Immature natural killer cell (primary cell): ENCODE data around the gene RPS8. TPM values are rescaled to one million over a fixed set of nuclear protein-coding genes. Genes with fewer than 3 reads are reported as not detected.
A peak's percentile ranks its signal among the peaks of the same experiment; 100 is the strongest.
"Not testable (repeated sequence)": the region's sequence is repeated elsewhere in the genome, so short reads cannot be mapped to it uniquely, and the experiment has no call there.

Source experiments
- DNase-seq, 3 donors: peaks; one replicate each; pipeline ENCODE4 v3.0.0; 2022; ENCODE audit warnings: mixed read lengths in 1 of 3
- H3K27ac Mint-ChIP-seq, 6 donors: one replicate each; pipeline ENCODE4 v1.8.0; 2020; ENCODE audit warnings: mixed read lengths in 6 of 6, mild to moderate bottlenecking in 5 of 6, inconsistent platforms in 4 of 6, moderate library complexity in 3 of 6
- H3K27me3 Mint-ChIP-seq, 3 donors: one replicate each; pipeline ENCODE4 v1.8.0; 2020 to 2021; ENCODE audit warnings: low read depth in 3 of 3, mild to moderate bottlenecking in 3 of 3, mixed read lengths in 3 of 3, moderate library complexity in 3 of 3, inconsistent platforms in 1 of 3
- H3K36me3 Mint-ChIP-seq, 3 donors: one replicate each; pipeline ENCODE4 v1.8.0; 2020; ENCODE audit warnings: mixed read lengths in 3 of 3, inconsistent platforms in 2 of 3, mild to moderate bottlenecking in 2 of 3
- H3K4me1 Mint-ChIP-seq, 2 donors: one replicate each; pipeline ENCODE4 v1.8.0; 2020; ENCODE audit warnings: inconsistent platforms in 2 of 2, mild to moderate bottlenecking in 2 of 2, mixed read lengths in 2 of 2, moderate library complexity in 1 of 2
- H3K4me3 Mint-ChIP-seq, 5 donors: one replicate each; pipeline ENCODE4 v1.8.0; 2020; ENCODE audit warnings: mild to moderate bottlenecking in 5 of 5, mixed read lengths in 5 of 5, inconsistent platforms in 3 of 5, moderate library complexity in 3 of 5
- H3K9me3 Mint-ChIP-seq, 6 donors: one replicate each; pipeline ENCODE4 v1.8.0; 2020; ENCODE audit warnings: mild to moderate bottlenecking in 6 of 6, mixed read lengths in 6 of 6, inconsistent platforms in 4 of 6, moderate library complexity in 3 of 6
- polyA plus RNA-seq, 3 donors: library from polyadenylated mRNA; unstranded; fragments of 300-500 nt; fragmentation: Illumina TruSeq; gene quantifications; one replicate each; pipeline ENCODE4 v1.2.3, GENCODE V29; 2021

The RPS8 gene
- polyA plus RNA-seq, 3 donors from 2014 or later = 412 to 772 (median 474) TPM

DNA sequence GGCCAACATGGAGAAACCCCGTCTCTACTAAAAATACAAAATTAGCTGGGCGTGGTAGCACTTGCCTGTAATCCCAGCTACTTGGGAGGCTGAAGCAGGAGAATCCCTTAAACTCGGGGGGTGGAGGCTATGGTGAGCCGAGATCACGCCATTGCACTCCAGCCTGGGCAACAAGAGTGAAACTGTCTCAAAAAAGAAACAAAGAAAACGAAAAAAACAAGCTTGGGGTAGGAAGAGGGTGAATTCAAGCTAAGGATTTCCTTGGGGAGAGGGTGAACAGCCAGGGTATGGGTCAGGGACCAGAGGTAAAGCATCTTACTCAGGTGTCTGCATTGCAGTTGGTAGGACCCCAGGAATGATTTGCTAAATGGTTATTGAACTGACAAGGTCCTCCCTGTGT is 8.9 kb upstream of the RPS8 start:
- not testable (repeated sequence) for H3K4me1 Mint-ChIP-seq, H3K4me3 Mint-ChIP-seq, H3K36me3 Mint-ChIP-seq, H3K9me3 Mint-ChIP-seq, DNase-seq, H3K27me3 Mint-ChIP-seq
- peak overlapping the region in 1 of 6 donors; percentile 9 for H3K27ac Mint-ChIP-seq

DNA sequence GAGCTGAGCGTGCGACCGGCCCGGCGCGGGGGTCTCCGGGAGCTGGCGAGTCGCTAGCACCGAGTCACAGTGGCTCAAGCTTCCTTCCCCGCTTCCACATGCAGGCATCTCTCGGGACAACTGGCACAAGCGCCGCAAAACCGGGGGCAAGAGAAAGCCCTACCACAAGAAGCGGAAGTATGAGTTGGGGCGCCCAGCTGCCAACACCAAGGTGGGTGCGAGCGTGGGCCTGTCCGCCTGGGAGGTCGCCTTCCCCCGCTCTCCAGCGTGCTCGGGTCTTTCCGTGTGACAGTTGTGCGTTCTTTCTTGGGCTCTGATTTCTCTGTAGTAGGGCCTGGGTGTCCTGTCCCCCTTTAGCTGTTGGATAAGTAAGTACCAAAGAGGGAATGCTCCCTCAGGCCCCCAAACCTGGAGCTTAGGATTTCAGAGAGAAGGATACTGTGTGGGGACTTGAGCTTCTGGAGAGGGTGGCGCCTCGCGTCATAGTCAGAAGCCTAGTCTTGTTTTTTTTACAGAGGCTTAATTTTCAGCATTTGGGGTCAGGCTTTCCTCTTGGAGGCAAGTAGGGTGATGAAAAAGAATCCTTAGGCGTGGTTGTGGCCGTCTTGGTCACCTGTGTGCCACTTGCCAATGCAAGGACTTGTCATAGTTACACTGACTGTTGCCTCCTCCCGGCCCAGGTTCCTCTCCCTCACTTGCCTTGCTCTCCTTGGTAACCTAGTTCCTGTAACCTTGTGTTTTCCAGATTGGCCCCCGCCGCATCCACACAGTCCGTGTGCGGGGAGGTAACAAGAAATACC is 790 bp downstream of the RPS8 start:
- Mint-ChIP-seq H3K4me1 (peaks cover 34 to 46% of the 10 kb centered on the region in 2 donors), H3K27ac (peak overlapping the region; percentile 95 to 98 (median 96)), H3K36me3 (peaks cover 5 to 32% (median 19%) of the 10 kb centered on the region in 3 donors), H3K9me3 (no peaks in the 10 kb centered on the region), H3K4me3 (peak overlapping the region; percentile 81 to 95 (median 93)), H3K27me3 (peaks cover 2 to 12% (median 9%) of the 10 kb centered on the region in 3 donors)
- DNase-seq = peak in 2 of 3 donors; percentile 66 to 70

DNA sequence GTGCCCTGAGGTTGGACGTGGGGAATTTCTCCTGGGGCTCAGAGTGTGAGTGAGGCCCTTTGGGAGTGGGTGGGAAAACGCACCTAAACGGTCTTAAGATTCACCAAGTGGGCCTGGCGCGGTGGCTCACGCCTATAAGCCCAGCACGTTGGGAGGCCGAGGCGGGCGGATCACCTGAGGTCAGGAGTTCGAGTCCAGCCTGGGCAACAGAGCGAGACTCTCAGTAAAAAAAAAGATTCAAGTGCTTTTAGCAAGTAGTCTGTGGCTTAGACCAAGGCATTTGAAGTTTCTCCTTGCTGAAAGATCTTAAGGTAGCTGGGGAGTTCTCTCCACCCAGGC is 1.4 kb downstream of the RPS8 start:
- H3K9me3 Mint-ChIP-seq = no peaks in the 10 kb centered on the region
- peaks cover 35 to 46% of the 10 kb centered on the region in 2 donors for H3K4me1 Mint-ChIP-seq
- no peak for DNase-seq
- H3K27ac Mint-ChIP-seq = peak overlapping the region; percentile 95 to 98 (median 96)
- H3K27me3 Mint-ChIP-seq = peaks cover 2 to 12% (median 9%) of the 10 kb centered on the region in 3 donors
- peaks cover 7 to 38% (median 24%) of the 10 kb centered on the region in 3 donors for H3K36me3 Mint-ChIP-seq
- H3K4me3 Mint-ChIP-seq = peak overlapping the region; percentile 81 to 95 (median 93)

- no peak for DNase-seq
- Mint-ChIP-seq H3K9me3 (no peaks in the 10 kb centered on the region), H3K4me3 (peak overlapping the region; percentile 1 to 93 (median 65)), H3K27me3 (peaks cover 2 to 12% (median 9%) of the 10 kb centered on the region in 3 donors), H3K27ac (peak overlapping the region; percentile 81 to 98 (median 96)), H3K36me3 (peaks cover 7 to 38% (median 24%) of the 10 kb centered on the region in 3 donors), H3K4me1 (peaks cover 35 to 46% of the 10 kb centered on the region in 2 donors)
Observed at GRCh38 chr1:44777547-44777946, 2.2 kb downstream of the RPS8 start.

DNA sequence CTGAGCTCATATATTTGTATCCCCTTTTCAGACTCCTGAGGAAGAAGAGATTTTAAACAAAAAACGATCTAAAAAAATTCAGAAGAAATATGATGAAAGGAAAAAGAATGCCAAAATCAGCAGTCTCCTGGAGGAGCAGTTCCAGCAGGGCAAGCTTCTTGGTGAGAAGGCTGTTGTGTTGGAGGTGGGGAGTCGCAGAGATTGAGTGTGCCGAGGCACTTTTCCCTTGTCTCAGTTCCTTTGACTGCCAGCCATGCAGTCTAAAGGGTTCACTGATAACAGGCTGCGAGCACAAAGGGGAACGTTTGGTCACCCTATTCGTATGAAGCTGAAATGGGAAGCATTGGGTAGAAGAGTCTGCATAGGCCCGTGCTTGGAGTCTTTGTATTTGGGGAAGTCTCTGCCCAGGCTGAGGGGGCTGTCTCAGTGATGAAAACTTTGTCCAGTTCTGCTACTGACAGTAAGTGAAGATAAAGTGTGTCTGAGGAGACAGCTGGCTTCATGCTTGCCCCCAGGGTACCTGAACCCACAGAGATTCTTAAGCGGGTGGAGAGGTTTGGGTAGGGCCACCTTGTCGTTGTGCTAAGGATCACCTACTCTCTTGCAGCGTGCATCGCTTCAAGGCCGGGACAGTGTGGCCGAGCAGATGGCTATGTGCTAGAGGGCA is 2.8 kb downstream of the RPS8 start:
- no peak for DNase-seq
- H3K4me1 Mint-ChIP-seq = peaks cover 33 to 47% of the 10 kb centered on the region in 2 donors
- H3K27ac Mint-ChIP-seq = peak overlapping the region; percentile 63 to 96 (median 95)
- H3K9me3 Mint-ChIP-seq = no peaks in the 10 kb centered on the region
- peaks cover 2 to 12% (median 9%) of the 10 kb centered on the region in 3 donors for H3K27me3 Mint-ChIP-seq
- H3K4me3 Mint-ChIP-seq = peak overlapping the region in 2 of 5 donors; percentile 55 to 93
- peaks cover 7 to 38% (median 24%) of the 10 kb centered on the region in 3 donors for H3K36me3 Mint-ChIP-seq

- no peak overlapping the region for H3K4me3 Mint-ChIP-seq
- peaks cover 7 to 38% (median 24%) of the 10 kb centered on the region in 3 donors for H3K36me3 Mint-ChIP-seq
- peaks cover 39 to 52% of the 10 kb centered on the region in 2 donors for H3K4me1 Mint-ChIP-seq
- DNase-seq = no peak
- H3K9me3 Mint-ChIP-seq = no peaks in the 10 kb centered on the region
- H3K27me3 Mint-ChIP-seq = peaks cover 2 to 12% (median 9%) of the 10 kb centered on the region in 3 donors
- peak overlapping the region in 5 of 6 donors; percentile 61 to 76 (median 72) for H3K27ac Mint-ChIP-seq
Observed at GRCh38 chr1:44778705-44779576, 3.6 kb downstream of the RPS8 start.

DNA sequence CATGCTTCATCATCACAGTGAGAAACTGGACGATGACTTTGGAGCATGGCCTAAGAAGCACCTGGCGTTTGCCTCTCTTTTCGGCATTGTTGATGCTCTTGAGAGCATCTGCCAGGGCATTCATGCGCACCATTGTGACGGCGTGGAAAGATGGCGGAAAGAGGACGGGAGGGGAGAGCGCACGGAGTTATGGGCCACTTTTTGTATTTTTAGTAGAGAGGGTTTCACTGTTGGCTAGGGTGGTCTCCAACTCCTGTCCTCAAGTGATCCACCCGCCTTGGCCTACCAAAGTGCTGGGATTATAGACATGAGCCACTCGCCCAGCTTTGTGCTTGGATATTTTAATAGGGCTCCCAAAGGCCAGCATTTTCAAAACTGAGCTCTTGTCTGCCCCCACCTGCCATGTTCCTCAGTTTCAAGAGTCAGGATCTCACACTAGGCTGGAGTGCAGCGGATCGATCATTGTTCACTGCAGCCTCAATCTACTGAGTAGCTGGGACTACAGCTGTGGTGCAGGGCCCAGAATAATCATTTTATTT is 5.3 kb downstream of the RPS8 start:
- Mint-ChIP-seq H3K9me3 (no peaks in the 10 kb centered on the region), H3K27ac (peak overlapping the region in 1 of 6 donors; percentile 52), H3K27me3 (peaks cover 2 to 8% (median 6%) of the 10 kb centered on the region in 3 donors), H3K4me3 (no peak overlapping the region), H3K36me3 (peaks cover 7 to 38% (median 24%) of the 10 kb centered on the region in 3 donors), H3K4me1 (peaks cover 45 to 54% of the 10 kb centered on the region in 2 donors)
- DNase-seq = no peak

DNA sequence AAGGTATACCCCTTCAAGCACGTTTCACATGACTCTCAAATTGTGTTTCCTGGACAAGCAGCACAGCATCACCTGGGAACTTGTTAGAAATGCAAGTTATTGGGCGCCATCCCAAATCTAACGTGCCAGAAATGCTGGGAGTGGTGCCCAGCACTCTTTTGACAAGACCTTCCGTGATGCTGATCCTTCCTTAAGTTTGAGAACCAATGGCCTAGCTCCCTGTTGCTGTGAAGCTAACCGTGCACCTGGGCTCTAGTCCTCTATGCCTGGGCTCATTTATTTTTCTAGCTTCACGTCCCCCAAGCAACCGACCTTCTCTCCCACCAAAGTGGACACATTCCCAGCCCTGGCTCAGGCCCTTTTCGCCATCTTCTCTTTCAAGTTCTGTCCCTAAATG is 8.4 kb downstream of the RPS8 start:
- no peak for DNase-seq
- peaks cover 5 to 24% (median 14%) of the 10 kb centered on the region in 3 donors for H3K36me3 Mint-ChIP-seq
- H3K9me3 Mint-ChIP-seq = no peaks in the 10 kb centered on the region
- H3K4me3 Mint-ChIP-seq = peak overlapping the region; percentile 76 to 86 (median 78)
- peak overlapping the region; percentile 79 to 96 (median 84) for H3K27ac Mint-ChIP-seq
- peaks cover 0 to 2% (median 0%) of the 10 kb centered on the region in 3 donors for H3K27me3 Mint-ChIP-seq
- H3K4me1 Mint-ChIP-seq = peaks cover 36% of the 10 kb centered on the region in 2 donors

- H3K4me1 Mint-ChIP-seq = peaks cover 32 to 34% of the 10 kb centered on the region in 2 donors
- H3K36me3 Mint-ChIP-seq = peaks cover 3 to 19% (median 14%) of the 10 kb centered on the region in 3 donors
- H3K27ac Mint-ChIP-seq = peak overlapping the region; percentile 79 to 97 (median 93)
- peak; percentile 60 to 64 (median 60) for DNase-seq
- peak overlapping the region; percentile 76 to 86 (median 78) for H3K4me3 Mint-ChIP-seq
- peaks cover 0 to 2% (median 0%) of the 10 kb centered on the region in 3 donors for H3K27me3 Mint-ChIP-seq
- no peaks in the 10 kb centered on the region for H3K9me3 Mint-ChIP-seq
Observed at GRCh38 chr1:44784094-44785028, 9.0 kb downstream of the RPS8 start.

DNA sequence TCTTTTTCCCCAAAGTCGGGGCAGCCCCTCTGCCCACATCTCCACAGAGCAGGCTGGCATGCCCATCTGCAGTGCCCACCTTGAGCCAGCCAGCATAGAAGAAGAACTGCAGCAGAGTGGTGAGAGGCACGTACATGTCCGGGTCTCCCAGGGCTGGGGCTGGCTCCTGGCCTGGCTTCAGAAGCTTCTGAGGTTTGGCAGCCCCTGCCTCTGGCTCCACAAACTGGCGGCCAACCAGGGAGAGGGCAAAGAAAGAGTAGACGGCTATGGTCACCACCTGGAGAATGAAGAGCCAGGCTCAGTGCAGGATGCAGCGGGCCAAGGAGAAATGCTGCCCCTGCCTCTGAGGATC is 9.7 kb downstream of the RPS8 start:
- H3K4me3 Mint-ChIP-seq = peak overlapping the region; percentile 71 to 78 (median 74)
- no peaks in the 10 kb centered on the region for H3K9me3 Mint-ChIP-seq
- DNase-seq = no peak
- H3K27me3 Mint-ChIP-seq = peaks cover 0 to 2% (median 0%) of the 10 kb centered on the region in 3 donors
- peak overlapping the region; percentile 34 to 97 (median 90) for H3K27ac Mint-ChIP-seq
- H3K4me1 Mint-ChIP-seq = peaks cover 32 to 34% of the 10 kb centered on the region in 2 donors
- peaks cover 3 to 17% (median 13%) of the 10 kb centered on the region in 3 donors for H3K36me3 Mint-ChIP-seq

- Mint-ChIP-seq H3K9me3 (no peaks in the 10 kb centered on the region), H3K36me3 (peaks cover 3 to 11% (median 7%) of the 10 kb centered on the region in 3 donors), H3K27me3 (peaks cover 0 to 2% (median 0%) of the 10 kb centered on the region in 3 donors), H3K4me1 (peaks cover 30 to 34% of the 10 kb centered on the region in 2 donors), H3K4me3 (peak overlapping the region; percentile 71 to 78 (median 74)), H3K27ac (peak overlapping the region; percentile 73 to 97 (median 90))
- DNase-seq = no peak
Observed at GRCh38 chr1:44785501-44786137, 10.3 kb downstream of the RPS8 start.
